ENCODE measurements around the gene TELO2.
"Not testable (repeated sequence)": the region's sequence is repeated elsewhere in the genome, so short reads cannot be mapped to it uniquely, and the experiment has no call there.

TELO2 gene

DNA sequence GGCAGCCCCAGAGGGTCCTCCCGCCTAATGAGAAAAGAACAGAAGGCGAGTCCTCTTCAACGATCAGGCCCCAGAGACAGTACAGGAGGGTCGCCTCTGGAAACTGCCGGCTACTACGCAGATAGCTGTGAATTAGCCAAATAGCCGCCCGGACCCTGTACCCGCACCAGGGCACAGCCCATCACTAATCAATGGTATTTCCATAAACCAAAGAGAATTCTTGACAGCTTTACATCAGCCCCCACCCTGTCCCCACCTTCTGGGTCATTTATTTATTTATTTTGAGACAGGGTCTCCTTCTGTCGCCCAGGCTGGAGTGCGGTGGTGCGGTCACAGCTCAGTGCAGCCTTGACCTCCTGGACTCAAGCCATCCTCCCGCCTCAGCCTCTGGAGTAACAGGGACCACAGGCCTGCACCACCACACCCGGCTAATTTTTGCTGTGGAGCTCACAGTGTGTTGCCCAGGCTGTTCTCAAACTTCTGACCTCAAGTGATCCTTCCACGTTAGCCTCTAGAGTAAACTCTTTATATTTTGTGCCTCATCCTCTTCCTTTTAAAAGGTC lies 17.5 kb upstream of the TELO2 start:
- no peak for DNase-seq

DNA sequence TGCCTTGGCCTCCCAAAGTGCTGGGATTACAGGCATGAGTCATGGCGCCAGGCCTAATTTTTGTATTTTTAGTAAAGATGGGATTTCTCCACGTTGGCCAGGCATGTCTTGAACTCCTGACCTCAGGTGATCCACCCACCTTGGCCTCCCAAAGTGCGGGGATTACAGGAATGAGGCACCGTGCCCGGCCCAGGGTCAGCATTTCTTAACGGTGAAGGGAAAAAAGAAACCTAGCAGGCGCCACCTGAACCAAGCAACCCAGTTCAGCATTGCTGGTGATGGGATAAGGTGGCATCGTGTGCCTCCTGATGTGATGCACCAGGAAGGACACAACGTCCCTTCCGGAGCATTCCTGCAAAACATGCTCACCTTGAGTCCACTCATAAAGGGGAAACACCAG lies 16.1 kb upstream of the TELO2 start:
- no peak for DNase-seq

- DNase-seq, result not testable (repeated sequence)
These were observed 14.2 kb upstream of the TELO2 start for GRCh38 chr16:1478937-1479336.

DNA sequence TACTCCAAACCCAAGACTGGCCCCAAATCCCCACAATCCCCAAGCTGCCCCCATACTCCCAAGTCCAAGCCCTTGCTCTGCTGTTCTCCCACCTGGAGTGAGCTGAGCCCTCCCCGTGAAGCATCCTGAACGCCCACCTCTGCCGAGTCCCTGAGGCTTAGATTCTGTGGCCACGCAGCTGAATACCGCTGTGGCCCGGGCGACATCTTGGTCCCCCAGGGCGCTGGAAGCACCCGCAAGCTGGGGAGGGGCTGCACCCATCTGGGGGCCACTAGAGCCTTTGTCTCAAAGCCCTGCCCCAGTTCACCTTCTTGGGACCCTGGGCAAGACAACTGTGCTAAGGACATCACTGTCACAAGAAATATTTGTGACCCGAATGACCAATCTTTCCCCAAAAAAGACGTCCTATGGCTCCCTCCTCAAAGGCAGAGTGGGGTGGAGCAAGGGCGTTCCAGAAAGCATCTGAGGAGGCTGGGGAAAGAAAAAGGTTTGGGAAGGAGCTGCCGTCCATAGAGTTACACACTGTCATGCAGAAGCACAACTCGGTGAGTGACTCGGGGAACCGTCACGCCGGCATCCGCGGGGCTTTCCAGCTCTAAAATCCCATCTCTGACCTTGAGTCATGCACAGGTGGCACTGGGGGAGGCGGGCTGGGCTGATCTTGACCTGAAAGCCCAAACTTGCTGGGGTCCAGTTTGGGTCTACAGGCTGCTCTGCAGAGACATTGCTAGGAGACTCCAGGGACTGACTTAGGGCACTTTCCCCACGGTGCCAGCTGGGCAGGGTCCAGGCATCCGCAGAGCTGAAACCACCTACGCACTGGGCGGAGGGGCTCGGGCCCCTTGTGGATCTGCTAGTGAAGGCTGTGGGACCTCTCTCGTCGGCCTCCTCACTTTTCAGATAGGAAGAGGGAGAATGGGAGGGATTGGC lies 11.0 kb upstream of the TELO2 start:
- no peak for DNase-seq

DNA sequence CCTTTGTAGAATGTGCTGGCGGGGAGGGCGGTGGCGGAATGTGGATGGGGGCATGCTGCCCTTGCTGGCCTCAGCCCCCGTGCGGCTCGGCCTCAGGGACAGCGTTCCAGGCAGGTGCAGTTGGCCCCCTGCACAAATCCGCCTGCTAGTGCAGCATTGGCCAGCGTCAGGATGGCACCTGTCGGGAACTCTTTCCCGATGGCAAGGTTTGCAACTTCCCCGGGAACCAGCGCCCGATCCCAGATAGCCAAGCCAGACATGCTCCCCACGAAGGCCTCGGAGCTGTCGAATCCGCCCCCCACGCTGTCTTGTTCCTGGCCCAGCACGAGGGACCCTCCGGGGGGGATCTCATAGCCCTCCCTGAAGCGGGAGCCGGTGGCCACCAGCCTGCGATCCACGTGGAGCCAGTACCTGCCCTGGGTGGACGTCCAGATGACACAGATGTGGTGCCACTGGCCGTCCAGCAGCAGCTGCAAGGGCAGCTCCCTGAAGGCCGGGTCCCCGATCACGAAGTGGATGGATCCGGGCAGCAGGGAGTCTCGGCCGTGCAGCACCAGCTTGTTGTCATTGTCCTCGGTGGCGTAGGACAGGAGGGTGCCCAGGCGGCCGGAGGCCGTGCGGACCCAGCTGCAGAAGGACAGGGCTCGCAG lies 7.2 kb upstream of the TELO2 start:
- DNase-seq, result no peak

GRCh38 chr16:1486551-1487390 lies 6.4 kb upstream of the TELO2 start:
- DNase-seq, result no peak

- no peak for DNase-seq
These were observed 5.6 kb upstream of the TELO2 start for GRCh38 chr16:1487395-1488053.

- no peak for DNase-seq
These were observed 5.0 kb upstream of the TELO2 start for GRCh38 chr16:1488054-1488601.

GRCh38 chr16:1488619-1489018 lies 4.5 kb upstream of the TELO2 start, which contains the start of gene PTX4:
Gene PTX4 (minus strand): TSS chr16:1488944. CDS start chr16:1488909, 35 bp downstream.
- DNase-seq, result no peak

- no peak for DNase-seq
These were observed 4.1 kb upstream of the TELO2 start for GRCh38 chr16:1489077-1489476.

DNA sequence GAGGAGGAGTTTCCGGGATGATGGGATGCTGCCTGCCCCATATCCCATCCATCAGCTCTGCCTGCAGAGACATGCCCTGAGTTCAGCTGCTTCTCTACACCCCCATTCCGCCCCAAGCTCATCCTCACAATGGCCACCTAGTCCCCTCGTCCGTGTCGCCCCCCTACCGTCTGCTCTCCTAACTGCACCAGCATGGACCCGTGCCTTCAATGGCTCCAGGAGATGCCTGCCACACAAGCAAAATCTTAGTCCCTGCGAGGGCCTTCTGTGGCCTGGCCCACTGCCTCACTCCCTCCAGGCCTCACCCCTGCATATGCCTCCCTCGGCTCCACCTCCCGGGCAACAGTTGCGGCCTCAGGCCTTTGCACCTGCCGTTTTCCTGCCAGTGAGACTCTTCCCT lies 1.8 kb upstream of the TELO2 start:
- DNase-seq, result no peak

DNA sequence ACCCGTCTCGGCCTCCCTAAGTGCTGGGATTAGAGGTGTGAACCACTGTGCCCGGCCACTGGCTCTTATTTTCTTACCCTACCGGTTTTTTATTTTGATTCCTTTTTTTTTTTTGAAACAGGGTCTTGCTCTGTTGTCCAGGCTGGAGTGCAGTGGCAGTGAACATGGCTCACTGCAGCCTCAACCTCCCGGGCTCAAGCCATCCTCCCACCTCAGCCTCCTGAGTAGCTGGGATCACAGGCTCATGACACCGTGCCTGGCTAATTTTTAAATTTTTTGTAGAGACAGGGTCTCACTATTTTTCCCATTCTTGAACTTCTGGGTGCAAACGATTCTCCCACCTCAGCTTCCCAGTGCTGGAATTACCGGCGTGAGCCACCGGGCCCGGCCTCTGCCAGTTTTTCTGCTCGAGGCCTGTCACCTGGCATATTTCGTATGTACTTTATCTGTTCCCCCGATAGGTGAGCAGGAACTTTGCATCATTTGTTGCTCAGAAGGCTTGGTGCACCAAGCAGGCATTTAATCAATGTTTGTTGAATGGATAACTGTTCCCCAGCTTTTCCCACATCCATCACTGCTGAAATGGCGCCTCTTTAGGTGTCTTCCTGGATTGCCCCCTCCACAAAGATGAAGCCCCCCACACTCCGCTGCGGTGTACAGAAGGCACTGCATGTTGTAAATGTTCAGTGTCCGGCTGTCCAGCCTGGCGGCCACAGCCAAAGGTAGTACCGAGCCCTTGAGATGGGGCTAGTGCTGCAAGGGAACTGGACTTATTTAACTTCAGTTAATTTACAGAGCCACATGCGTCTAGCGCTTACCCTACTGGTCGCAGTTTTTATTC lies 858 bp upstream of the TELO2 start:
- DNase-seq, result no peak

- DNase-seq, result no peak
These were observed 560 bp downstream of the TELO2 start for GRCh38 chr16:1493746-1494094.

DNA sequence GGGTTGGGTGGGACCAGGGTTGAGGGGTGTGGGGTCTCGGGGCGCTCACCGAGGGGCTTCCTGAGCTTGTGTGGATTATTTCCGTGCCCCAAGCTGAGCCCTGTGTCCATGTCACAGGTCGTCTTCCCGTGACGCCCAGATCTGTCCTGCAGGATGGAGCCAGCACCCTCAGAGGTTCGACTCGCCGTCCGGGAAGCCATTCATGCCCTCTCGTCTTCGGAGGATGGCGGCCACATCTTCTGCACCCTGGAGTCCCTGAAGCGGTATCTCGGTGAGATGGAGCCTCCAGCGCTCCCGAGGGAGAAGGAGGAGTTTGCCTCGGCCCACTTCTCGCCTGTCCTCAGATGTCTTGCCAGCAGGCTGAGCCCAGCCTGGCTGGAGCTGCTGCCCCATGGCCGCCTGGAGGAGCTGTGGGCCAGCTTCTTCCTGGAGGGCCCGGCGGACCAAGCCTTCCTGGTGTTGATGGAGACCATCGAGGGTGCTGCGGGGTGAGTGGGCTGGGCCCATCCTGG lies 1.0 kb downstream of the TELO2 start:
- no peak for DNase-seq

DNA sequence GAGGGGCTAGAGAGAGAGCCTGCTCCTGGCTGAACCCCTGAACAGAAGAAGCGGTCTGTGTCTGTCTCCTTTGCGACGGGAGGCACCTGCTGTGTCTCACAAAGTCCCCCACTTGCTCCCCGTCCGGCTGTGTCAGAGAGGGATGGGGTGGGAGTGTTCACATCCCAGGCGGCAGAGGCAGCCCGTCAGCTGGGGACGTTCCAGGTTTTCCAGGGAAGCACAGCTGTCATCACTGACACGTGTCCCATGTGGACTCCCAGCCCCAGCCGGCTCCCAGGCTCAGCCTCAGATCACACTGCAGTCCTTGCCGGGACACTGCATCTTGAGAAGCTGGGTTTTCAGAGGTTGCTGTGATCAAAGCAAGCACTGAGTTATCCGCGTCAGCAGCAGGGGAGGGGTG lies 1.6 kb downstream of the TELO2 start:
- DNase-seq, result no peak

GRCh38 chr16:1495211-1495888 lies 2.2 kb downstream of the TELO2 start:
- no peak for DNase-seq

GRCh38 chr16:1495889-1496262 lies 2.7 kb downstream of the TELO2 start:
- DNase-seq, result no peak

DNA sequence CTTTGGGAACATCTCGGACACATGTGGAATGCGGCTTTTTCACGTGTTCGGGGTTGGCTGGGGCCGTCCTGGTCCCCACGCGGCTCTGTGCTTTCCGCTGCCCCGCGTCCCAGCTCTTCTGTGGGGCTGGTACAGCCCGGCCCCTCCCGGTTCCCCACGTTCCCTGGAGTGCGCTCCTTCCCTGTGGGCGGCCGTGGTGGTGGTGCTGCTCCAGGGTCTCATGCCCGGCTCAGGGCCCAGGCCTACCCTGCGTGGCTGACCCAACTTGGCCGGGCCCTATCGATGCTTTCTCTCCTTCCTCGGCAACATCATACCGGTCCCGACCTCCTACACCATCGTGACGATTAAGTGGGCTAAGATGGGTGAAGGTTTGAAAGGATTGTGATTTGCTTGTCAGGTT lies 3.3 kb downstream of the TELO2 start:
- no peak for DNase-seq

- DNase-seq, result no peak
These were observed 3.9 kb downstream of the TELO2 start for GRCh38 chr16:1497014-1497598.

Data from right kidney (tissue), 1 donor.